Ammon's horn (tissue), 1 donor: ENCODE data around the gene ENTHD1.
"Not testable (repeated sequence)": the region's sequence is repeated elsewhere in the genome, so short reads cannot be mapped to it uniquely, and the experiment has no call there.

Experiments used
- DNase-seq: peaks from one replicate; pipeline ENCODE4 v3.0.0-alpha.2; 2016; ENCODE audit warnings: low spot score

Gene ENTHD1

GRCh38 chr22:39777716-39778454 lies 115.7 kb downstream of the ENTHD1 start:
- DNase-seq: no peak

- no peak for DNase-seq
Measured at GRCh38 chr22:39776295-39777009, 117.1 kb downstream of the ENTHD1 start.

- no peak for DNase-seq
Measured at GRCh38 chr22:39773976-39774539, 119.5 kb downstream of the ENTHD1 start.

- DNase-seq: no peak
Measured at GRCh38 chr22:39773503-39773902, 120.1 kb downstream of the ENTHD1 start.

- DNase-seq: no peak
Measured at GRCh38 chr22:39771486-39771885, 122.1 kb downstream of the ENTHD1 start.

GRCh38 chr22:39765661-39766060 lies 127.9 kb downstream of the ENTHD1 start:
- DNase-seq: no peak

GRCh38 chr22:39765046-39765445 lies 128.5 kb downstream of the ENTHD1 start:
- no peak for DNase-seq

GRCh38 chr22:39763276-39763675 lies 130.3 kb downstream of the ENTHD1 start:
- no peak for DNase-seq

- no peak for DNase-seq
Measured at GRCh38 chr22:39750759-39751158, 142.8 kb downstream of the ENTHD1 start.

- DNase-seq: no peak
Measured at GRCh38 chr22:39748877-39749276, 144.7 kb downstream of the ENTHD1 start.

- no peak for DNase-seq
Measured at GRCh38 chr22:39746600-39747262, 146.8 kb downstream of the ENTHD1 start.

- no peak for DNase-seq
Measured at GRCh38 chr22:39745789-39746188, 147.8 kb downstream of the ENTHD1 start.

GRCh38 chr22:39744353-39744752 lies 149.2 kb downstream of the ENTHD1 start:
- DNase-seq: no peak

GRCh38 chr22:39743935-39744334 lies 149.6 kb downstream of the ENTHD1 start:
- no peak for DNase-seq

GRCh38 chr22:39739338-39740027 lies 154.1 kb downstream of the ENTHD1 start:
- DNase-seq: no peak

- no peak for DNase-seq
Measured at GRCh38 chr22:39738746-39739145, 154.8 kb downstream of the ENTHD1 start.

- DNase-seq: no peak
Measured at GRCh38 chr22:39735776-39736175, 157.8 kb downstream of the ENTHD1 start.

- DNase-seq: no peak
Measured at GRCh38 chr22:39734866-39735265, 158.7 kb downstream of the ENTHD1 start.

- DNase-seq: not testable (repeated sequence)
Measured at GRCh38 chr22:39734046-39734445, 159.5 kb downstream of the ENTHD1 start.

- DNase-seq: no peak
Measured at GRCh38 chr22:39733191-39733590, 160.4 kb downstream of the ENTHD1 start.

GRCh38 chr22:39732625-39733024 lies 160.9 kb downstream of the ENTHD1 start:
- DNase-seq: no peak
